Pons (tissue), 1 donor: ENCODE results near the gene TACR1.
"Not testable (repeated sequence)": the region's sequence is repeated elsewhere in the genome, so short reads cannot be mapped to it uniquely, and the experiment has no call there.

Experiments used
- DNase-seq: peaks from one replicate; pipeline ENCODE4 v3.0.0-alpha.2; 2016; ENCODE audit warnings: low spot score

The TACR1 gene

GRCh38 chr2:75146221-75146605, 53.1 kb downstream of the TACR1 start:
- DNase-seq: not testable (repeated sequence)

GRCh38 chr2:75142081-75142480, 57.2 kb downstream of the TACR1 start:
- no peak for DNase-seq

- no peak for DNase-seq
Observed at GRCh38 chr2:75140288-75140687, 59.0 kb downstream of the TACR1 start.

GRCh38 chr2:75139171-75139570, 60.1 kb downstream of the TACR1 start:
- no peak for DNase-seq

- DNase-seq: no peak
Observed at GRCh38 chr2:75138528-75138927, 60.8 kb downstream of the TACR1 start.

GRCh38 chr2:75135776-75136400, 63.4 kb downstream of the TACR1 start:
- no peak for DNase-seq

GRCh38 chr2:75134860-75135259, 64.5 kb downstream of the TACR1 start:
- no peak for DNase-seq

- DNase-seq: no peak
Observed at GRCh38 chr2:75133621-75134570, 65.4 kb downstream of the TACR1 start.

GRCh38 chr2:75130171-75130570, 69.1 kb downstream of the TACR1 start:
- DNase-seq: no peak

- no peak for DNase-seq
Observed at GRCh38 chr2:75123876-75124275, 75.4 kb downstream of the TACR1 start.

GRCh38 chr2:75113231-75113869, 86.0 kb downstream of the TACR1 start:
- no peak for DNase-seq

GRCh38 chr2:75108937-75109482, 90.3 kb downstream of the TACR1 start:
- no peak for DNase-seq

GRCh38 chr2:75102011-75102410, 97.3 kb downstream of the TACR1 start:
- no peak for DNase-seq

GRCh38 chr2:75100801-75101151, 98.5 kb downstream of the TACR1 start:
- DNase-seq: no peak

GRCh38 chr2:75100011-75100800, 99.1 kb downstream of the TACR1 start:
- DNase-seq: no peak

GRCh38 chr2:75099521-75099922, 99.8 kb downstream of the TACR1 start:
- no peak for DNase-seq

GRCh38 chr2:75098856-75099255, 100.5 kb downstream of the TACR1 start:
- no peak for DNase-seq

- DNase-seq: no peak
Observed at GRCh38 chr2:75097831-75098230, 101.5 kb downstream of the TACR1 start.

GRCh38 chr2:75094405-75094804, 104.9 kb downstream of the TACR1 start:
- no peak for DNase-seq

GRCh38 chr2:75090770-75091515, 108.4 kb downstream of the TACR1 start:
- no peak for DNase-seq

GRCh38 chr2:75089471-75089870, 109.8 kb downstream of the TACR1 start:
- DNase-seq: no peak
